IPS-11a (cell line): ENCODE data around the gene ASCC3.
"Not testable (repeated sequence)": the region's sequence is repeated elsewhere in the genome, so short reads cannot be mapped to it uniquely, and the experiment has no call there.

ENCODE experiments used
- H3K4me3 ChIP-seq: one replicate; pipeline ENCODE4 v1.5.1; 2013; ENCODE audit warnings: low read depth, low read length, control low read depth

ASCC3 gene

DNA sequence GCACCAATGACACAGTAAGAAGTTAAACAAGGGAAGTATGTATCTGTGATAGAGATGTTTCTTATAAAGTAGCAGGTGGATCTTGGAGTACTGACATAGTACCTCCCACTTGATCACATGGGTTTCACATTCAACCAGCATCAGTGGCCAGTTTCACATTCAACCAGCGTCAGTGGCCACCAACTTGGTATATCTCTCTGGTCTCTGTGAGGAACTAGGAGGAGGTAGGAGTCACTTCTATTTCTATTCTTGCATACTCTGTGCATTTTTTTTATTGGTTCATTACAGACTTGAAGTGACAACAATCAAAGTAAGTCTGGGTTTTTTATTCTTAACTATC lies 216.1 kb downstream of the ASCC3 start:
- H3K4me3 ChIP-seq = no peak overlapping the region

DNA sequence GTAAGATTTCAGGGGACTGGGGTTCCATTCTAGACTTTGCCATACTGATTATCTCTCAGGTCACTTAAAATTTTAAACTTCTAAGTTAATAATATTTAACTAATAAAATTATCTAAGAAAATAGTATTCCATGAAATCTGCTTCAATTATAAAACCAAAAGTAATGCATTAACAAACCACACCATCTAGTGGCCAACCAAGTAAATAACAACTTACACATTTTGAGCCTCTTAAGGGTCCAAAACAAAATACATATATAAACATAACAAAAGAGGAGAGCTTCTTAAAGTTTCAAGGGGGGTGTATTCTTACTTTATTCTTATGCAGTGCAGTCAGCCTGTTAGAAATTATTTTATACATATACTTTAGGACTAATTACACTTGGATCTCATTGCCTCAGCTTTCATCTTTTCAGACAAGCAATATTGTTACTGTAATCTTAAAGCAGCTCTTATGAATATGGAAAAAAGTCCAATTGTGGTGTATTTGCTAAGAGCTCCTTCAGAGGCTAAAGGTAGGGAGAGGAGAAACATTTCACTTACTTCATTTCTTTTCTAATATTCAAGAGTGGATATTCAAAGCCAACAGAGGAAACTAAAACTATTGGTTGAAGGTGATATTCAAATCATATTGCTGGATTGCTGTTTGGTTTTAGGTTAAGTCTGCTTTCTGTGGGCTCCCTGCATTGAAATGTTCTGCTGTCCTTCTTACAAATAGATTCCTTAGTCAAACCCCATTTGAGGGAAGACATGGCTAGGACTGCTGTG lies 216.7 kb downstream of the ASCC3 start:
- no peak overlapping the region for H3K4me3 ChIP-seq

DNA sequence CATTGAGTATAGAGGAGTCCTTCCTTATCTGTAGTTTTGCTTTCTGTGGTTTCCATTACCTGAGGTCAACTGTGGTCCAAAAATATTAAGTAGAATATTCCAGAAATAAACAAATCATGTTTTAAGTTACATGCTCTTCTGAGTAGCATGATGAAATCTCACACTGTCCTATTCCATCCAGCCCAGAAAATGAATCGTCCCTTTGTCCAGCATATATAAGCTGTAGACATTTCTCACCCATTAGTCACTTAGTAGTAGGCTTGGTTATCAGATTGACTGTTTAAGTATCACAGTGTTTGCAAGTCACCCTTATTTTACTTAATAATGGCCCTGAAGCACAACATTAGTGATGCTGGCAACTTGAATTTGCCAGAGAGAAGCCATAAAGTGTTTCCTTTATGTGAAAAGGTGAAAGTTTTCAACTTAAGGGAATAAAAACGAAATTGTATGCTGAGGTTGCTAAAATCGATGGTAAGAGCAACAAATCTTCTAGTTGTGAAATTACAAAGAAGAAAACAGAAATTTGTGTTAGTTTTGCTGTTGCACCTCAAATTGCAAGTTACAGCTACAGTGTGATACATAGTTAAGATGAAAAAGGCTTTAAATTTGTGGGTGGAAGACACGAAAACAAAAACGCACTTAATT lies 217.8 kb downstream of the ASCC3 start:
- H3K4me3 ChIP-seq = no peak overlapping the region

DNA sequence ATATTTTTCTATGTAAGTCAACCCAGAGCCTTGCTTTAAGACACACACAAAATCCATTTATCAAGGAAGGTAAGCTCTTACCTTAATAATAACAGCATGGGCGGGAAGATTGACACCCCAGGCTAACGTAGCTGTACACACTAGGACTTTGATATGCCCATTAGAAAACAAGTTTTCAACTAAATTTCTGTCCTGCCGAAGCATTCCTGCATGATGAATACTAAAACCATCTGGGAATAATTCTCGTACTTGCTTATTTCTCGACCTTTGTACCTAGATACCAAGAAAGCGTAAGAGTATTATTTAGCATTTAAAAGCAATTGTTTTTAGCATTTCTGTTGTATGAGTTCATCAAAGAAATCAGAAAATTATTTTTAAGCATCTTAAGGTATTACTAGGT lies 218.9 kb downstream of the ASCC3 start:
- no peak overlapping the region for H3K4me3 ChIP-seq

DNA sequence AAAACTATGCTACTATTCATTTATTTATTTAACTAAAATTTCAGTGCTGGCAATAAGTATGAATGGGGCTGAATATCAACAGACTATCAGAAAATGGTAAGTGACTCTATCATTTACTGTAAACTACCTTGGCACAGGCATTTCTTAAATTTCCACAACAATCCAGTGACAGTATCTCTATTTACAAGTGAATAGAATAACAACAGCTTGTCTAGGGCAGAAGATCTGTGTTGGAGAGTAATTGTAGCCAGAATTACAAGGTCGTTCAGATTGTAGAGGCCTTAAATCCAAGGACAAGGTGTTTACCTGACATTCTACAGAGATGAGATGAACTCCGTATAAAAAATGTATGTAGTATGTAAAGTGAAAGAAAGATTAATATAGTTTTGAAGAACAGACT lies 222.6 kb downstream of the ASCC3 start:
- no peak overlapping the region for H3K4me3 ChIP-seq

DNA sequence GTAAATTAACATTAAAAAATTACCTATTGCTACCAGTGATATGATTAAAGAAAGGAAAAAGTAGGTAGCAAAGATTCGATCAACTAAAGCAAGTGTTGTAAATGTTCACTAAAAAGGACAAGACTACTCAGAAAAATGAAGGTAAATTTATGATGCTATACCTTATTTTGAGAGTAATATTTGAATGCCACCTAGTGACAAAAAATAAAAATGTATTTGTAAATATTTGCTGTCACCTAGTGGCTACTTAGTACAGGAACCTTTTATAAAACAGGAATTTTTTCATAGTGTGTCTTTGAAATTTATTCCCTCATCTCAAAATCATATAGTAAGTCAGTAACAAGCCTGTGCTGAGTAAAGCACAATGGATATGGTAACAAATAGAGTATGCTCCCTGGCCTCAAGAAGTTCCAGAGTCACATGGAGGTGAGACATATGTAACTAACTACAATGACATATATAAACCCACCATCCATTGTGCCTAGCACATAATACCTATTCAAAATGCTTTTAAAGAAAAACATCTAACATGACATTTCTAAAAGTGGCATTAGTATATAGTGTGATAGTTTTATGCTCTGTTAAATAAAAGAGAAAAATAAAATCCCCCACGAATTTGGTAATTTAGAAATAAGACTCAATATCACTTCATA lies 223.3 kb downstream of the ASCC3 start:
- H3K4me3 ChIP-seq = no peak overlapping the region

DNA sequence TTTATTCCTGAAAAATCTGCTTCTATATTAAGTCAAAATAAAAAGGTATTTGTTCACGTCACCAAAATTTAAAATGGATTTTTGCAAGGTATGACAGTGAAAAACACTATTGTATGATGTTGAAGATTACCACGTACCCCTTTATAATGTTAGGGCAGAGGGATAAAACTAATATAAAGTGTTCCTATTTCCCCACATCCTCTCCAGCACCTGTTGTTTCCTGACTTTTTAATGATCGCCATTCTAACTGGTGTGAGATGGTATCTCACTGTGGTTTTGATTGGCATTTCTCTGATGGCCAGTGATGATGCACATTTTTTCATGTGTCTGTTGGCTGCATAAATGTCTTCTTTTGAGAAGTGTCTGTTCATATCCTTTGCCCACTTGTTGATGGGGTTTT lies 240.0 kb downstream of the ASCC3 start:
- H3K4me3 ChIP-seq = not testable (repeated sequence)

DNA sequence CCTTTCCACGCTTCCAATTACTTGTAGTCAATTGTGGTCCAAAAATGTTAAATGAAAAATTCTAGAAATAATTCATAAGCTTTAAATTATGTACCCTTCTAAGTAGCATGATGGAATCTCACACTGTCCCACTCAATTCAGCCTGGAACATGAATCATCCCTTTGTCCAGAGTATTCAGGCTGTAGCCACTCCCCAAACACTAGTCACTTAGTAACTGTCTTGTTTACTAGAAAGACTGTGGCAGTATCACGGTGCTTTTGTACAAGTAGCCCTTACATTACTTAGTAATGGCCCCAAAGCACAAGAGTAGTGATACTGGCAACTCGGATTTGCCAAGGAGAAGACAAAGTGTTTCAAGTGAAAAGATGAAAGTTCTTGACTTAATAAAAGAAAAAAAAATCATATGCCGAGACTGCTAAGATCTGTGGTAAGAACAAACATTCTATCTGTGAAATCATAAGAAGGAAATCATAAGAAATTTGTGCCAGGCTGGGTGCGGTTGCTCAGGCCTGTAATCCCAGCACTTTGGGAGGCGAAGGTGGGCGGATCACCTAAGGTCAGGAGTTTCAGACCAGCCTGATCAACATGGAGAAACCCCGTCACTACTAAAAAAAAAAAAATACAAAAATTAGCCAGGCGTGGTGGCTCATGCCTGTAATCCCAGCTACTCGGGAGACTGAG lies 247.9 kb downstream of the ASCC3 start:
- H3K4me3 ChIP-seq = no peak overlapping the region

DNA sequence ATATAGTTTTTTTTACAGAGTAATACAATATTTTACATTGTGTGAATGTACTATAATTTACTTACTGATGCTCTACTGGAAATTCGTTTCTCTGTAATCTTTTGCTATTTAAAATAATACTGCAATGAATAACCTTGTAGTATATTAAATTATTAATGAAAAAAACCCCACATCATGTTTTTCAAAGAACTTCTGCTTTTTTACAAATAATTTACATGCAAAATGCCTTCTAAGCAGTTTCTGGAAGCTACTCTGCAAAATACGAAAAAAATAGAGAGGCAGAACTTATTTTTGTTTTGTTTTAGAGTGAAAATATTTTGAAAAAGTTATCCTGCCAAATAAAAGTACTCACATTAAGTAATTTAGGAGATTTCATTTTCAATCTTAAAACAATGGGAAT lies 250.6 kb downstream of the ASCC3 start:
- H3K4me3 ChIP-seq = no peak overlapping the region

DNA sequence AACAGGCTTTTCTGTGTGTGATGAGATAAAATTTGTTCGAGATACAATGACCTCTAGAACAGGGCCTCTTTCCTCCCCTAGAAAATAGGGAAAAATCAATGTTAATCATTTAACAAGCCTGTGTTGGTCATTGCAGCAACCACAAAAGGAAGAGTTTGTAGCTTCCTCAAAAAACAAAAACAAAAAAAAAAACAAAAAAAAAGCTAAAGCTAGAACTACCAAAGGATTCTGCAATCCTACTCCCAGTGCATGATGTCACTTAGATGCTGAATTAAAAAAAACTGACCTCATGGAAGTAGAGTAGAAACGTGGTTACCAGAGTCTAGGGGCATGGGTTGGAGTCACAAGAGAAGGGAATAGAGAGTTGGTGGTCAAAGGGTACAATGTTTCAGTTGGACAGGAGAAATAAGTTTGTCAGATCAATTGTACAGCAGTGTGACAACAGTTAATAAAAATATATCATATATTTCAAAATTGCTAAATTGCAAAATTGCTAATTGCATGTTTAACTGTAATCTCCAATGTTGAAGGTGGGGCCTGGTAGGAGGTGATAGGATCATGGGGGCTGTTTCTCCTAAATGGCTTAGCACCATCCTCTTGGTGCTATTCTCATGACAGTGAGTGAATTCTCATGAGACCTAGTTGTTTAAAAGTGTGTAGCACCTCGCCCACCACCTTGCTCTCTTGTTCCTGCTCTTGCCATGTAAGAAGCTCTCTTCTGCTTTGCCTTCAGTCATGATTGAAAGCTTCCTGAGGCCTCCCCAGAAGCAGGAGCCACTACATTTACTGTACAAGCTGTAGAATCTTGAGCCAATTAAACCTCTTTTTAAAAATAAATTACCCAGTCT lies 253.0 kb downstream of the ASCC3 start:
- H3K4me3 ChIP-seq = no peak overlapping the region

DNA sequence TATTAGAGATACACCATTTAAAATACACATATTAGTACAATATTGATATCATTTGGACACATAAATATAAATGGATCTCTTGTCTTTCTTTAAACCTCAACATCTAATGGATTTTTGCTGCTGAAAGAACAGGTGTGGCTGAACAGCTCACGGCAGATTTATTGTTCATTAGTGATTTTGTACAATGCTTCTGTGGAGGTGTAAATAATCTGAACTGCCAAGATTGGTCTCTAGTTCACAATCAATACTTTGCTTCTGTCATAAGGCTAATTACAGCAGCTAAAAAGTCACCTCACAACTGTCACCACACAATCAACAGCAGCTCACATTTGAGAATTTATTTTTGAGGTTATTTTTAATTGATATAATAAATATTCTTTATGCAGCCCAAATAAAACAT lies 254.4 kb downstream of the ASCC3 start:
- H3K4me3 ChIP-seq = no peak overlapping the region

DNA sequence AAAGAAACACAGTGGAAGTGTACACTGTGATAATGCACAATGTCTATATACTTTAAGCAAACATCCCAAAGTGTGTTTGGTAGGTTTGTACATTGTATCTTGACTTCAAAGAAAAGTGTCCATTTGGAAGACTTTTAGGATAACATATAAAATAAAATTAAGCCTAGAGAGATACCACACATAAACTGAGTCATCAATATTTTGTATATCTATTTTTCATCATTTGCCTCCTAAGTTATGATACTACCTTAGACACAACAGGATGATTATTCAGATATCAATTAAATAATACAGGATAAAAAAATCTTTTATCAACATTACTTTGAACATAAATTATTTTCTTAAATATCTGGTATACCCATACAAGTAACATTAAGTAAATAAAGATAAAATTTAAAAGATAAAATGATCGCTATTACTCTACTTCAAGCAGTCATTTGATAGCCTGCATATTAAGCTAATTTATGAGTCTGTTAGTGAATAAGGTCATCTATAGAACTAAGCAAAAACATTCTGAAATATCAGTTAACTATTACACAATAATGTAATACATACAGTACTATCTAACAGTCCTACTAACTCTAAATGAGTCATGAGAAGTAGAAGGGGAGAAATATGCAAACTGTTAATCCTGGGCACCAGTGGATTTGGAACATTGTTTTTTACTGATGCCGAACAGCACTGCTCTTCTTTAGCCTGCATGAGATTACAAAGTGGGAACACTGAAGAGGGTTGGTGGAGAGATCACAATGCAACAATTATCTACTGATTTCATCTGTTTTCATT lies 258.0 kb downstream of the ASCC3 start:
- H3K4me3 ChIP-seq = no peak overlapping the region

DNA sequence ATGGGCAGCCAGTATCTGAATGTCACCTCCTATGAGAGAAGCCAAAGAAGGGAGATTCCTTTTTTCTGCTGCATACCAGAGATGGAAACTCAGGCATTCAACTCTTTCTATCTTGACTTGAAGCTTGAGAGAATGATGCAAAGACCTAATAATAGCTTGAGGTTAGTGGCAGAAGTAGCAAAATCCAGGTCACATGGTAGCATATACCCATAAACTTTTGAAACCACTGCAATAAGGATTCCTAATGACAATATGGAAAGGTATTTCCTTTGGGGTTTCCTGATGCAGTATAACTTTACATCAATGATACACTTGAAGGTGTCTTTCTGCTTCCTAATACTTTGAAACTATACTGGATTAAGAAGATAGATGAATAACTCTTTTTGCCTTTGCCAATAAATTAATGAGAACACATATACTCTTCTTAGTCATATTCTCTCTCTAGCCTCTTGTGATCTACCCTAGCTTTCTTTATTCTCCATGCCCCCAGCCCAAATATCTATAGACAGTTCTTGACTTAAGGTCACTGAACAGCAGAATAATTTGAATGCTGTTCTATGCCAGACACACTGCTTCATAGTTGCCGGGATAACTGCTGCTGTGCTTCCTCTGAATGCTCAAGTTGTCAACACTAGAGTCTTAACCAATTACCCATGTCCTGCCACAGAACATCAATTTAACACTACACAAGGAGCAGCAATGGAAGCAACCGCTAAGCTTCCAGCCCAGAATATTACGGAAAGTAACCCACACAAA lies 260.9 kb downstream of the ASCC3 start:
- no peak overlapping the region for H3K4me3 ChIP-seq

DNA sequence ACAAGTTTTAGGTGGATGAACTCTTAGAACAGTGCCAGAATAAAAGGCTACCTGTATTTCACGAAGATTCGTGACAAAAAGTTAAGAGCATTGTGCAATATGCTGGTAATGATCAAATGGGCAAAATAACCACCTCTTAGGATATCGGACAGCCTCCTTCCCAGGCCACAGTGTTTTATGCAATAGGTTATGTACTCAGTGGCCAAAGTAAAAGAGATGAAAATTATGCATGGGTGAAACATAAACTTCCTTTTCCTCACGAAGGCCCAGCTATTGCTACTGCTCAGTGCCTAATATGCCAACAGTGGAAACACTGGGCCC lies 262.8 kb downstream of the ASCC3 start:
- H3K4me3 ChIP-seq = no peak overlapping the region

DNA sequence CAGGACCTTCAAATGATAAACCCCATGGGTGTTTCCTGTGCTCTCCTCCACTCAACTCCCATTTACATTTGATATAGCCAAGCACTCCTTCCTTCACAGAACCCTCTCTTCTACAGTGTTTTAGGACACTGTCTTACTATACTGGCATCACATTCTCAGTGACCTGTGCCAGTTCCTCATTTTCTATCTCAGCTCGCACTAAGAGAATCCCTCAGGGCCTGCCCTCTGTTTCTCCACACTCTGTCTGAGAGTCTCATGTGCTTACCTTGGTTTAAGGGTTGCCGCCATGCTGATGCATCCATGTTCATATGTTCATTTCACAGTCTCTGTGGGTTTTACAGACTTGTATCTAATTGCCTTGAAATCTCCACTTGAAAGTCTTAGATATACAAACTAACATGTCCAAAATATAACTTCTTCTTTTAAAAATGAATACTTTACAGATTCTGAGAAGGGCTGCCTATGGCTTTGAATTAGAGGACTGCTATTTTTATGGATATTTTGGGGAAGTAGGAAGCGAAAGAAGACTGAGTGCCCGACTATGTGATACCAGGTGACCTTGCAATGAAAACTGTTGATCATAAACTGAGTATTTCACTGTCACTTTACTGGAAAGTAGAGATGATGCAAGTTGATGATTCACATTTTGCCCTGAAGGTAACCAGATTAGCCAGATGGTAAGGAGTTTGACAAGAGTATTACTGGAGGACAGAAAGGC lies 263.3 kb downstream of the ASCC3 start:
- H3K4me3 ChIP-seq = no peak overlapping the region

DNA sequence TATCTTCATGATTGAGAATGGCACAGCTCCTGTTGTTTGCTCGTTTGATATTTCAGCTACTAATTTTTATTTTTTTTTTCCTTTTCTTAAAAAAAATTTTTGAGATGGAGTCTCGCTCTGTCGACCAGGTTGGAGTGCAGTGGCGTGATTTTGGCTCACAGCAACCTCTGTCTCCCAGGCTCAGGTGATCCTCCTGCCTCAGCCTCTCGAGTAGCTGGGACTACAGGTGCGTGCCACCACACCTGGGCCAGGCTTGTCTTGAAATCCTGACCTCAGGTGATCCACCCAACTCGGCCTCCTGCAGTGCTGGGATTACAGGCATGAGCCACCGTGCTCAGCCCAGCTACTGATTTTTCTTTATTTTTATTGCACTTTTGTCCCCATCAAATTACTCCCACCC lies 266.2 kb downstream of the ASCC3 start:
- H3K4me3 ChIP-seq = no peak overlapping the region

DNA sequence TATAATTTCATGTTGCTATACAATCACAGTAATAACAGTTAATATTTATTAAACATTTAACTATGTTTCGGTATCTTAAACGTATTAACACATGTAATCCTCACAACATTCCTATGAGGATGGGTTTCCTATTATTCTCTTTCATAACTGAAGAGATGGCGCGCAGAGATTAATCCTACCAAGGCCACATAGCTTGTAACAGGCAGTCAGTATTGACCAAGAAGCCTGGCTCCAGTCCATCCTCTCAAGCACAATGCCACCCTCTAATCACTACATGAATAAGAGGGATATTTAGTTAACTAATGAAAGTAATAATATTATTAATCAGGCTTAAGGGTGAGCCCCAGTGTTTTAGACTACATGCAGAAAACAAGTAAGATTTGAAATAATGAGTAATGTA lies 266.7 kb downstream of the ASCC3 start:
- no peak overlapping the region for H3K4me3 ChIP-seq

DNA sequence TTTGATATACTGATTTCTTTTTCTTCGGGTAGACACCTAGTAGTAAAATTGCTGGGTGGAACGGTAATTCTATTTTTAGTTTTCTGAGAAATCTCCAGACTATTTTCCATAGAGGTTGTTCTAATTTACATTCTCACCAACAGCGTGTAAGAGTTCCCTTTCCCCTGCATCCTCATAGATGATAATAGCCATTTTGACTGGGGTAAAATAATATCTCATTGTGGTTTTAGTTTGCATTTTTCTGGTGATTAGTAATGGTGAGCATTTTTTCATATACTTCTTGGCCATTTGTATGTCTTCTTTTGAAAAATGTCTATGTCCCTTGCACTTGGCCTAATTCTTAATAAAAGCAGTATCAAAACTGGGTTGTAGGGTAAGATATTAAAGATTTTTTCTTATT lies 267.5 kb downstream of the ASCC3 start:
- no peak overlapping the region for H3K4me3 ChIP-seq

DNA sequence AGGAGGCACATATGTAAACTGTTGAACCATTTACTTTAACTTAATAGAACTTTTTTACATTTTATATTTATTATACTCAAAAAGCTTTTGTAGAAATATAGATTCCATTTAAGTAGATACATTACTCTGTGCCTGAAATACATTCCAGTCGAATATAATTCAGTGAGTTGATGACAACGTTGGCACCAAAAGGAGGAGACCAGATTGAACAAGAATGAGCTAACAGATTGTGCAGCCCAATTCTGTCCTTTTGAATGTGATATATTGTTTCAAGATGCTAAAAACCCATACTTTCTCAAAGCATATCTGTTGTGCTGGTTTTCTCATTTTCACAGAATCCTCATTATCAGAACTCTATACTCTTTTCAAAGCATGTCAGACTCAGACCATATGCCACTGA lies 269.0 kb downstream of the ASCC3 start:
- H3K4me3 ChIP-seq = no peak overlapping the region
